Measurements from ENCODE around the gene IP6K2. TPM values are rescaled to one million over a fixed set of nuclear protein-coding genes. Genes with fewer than 3 reads are reported as not detected.

IP6K2 gene
- polyA plus RNA-seq, 2 of the 4 experiments (the other 2 are of a cell fraction): 61.9 to 78.4 TPM

DNA sequence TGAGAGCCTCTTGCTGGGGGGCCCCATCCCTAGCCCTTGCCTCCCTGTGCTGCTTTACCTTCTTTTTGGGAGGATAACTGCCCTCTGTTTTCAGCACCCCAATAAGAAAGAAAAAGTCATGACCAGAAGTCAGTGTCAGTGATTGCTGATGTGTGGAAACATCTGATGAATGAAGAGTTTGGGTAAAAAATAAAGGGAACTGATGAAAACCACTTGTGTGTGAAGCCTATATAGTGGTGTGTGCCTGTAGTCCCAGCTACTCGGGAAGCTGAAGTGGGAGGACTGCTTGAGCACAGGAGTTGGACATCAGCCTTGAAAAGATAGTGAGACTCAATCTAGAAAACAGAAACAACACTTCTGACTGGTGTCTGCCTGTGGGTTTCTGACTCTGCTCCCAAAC lies 44.5 kb downstream of the IP6K2 start (continued):
- TF ChIP-seq, protein P1, sequence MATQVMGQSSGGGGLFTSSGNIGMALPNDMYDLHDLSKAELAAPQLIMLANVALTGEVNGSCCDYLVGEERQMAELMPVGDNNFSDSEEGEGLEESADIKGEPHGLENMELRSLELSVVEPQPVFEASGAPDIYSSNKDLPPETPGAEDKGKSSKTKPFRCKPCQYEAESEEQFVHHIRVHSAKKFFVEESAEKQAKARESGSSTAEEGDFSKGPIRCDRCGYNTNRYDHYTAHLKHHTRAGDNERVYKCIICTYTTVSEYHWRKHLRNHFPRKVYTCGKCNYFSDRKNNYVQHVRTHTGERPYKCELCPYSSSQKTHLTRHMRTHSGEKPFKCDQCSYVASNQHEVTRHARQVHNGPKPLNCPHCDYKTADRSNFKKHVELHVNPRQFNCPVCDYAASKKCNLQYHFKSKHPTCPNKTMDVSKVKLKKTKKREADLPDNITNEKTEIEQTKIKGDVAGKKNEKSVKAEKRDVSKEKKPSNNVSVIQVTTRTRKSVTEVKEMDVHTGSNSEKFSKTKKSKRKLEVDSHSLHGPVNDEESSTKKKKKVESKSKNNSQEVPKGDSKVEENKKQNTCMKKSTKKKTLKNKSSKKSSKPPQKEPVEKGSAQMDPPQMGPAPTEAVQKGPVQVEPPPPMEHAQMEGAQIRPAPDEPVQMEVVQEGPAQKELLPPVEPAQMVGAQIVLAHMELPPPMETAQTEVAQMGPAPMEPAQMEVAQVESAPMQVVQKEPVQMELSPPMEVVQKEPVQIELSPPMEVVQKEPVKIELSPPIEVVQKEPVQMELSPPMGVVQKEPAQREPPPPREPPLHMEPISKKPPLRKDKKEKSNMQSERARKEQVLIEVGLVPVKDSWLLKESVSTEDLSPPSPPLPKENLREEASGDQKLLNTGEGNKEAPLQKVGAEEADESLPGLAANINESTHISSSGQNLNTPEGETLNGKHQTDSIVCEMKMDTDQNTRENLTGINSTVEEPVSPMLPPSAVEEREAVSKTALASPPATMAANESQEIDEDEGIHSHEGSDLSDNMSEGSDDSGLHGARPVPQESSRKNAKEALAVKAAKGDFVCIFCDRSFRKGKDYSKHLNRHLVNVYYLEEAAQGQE (IDR thresholded peaks at IDR 0.05): no peak
- TF ChIP-seq, protein P2, sequence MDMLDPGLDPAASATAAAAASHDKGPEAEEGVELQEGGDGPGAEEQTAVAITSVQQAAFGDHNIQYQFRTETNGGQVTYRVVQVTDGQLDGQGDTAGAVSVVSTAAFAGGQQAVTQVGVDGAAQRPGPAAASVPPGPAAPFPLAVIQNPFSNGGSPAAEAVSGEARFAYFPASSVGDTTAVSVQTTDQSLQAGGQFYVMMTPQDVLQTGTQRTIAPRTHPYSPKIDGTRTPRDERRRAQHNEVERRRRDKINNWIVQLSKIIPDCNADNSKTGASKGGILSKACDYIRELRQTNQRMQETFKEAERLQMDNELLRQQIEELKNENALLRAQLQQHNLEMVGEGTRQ (IDR thresholded peaks at IDR 0.05): no peak
- TF ChIP-seq FOXS1 (CRISPR knock-in tag; IDR thresholded peaks at IDR 0.05) (no peak), EHF (CRISPR knock-in tag; IDR thresholded peaks at IDR 0.05) (no peak), CBX8 (IDR thresholded peaks at IDR 0.05) (no peak), CBX2 (IDR thresholded peaks at IDR 0.05; ENCODE audit: borderline replicate concordance, low read depth) (no peak)
- TF ChIP-seq, protein P3, sequence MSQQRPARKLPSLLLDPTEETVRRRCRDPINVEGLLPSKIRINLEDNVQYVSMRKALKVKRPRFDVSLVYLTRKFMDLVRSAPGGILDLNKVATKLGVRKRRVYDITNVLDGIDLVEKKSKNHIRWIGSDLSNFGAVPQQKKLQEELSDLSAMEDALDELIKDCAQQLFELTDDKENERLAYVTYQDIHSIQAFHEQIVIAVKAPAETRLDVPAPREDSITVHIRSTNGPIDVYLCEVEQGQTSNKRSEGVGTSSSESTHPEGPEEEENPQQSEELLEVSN (IDR thresholded peaks at IDR 0.05; ENCODE audit: borderline replicate concordance, low read depth): no peak
- TF ChIP-seq, protein P4, sequence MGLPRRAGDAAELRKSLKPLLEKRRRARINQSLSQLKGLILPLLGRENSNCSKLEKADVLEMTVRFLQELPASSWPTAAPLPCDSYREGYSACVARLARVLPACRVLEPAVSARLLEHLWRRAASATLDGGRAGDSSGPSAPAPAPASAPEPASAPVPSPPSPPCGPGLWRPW (IDR thresholded peaks at IDR 0.05): no peak

DNA sequence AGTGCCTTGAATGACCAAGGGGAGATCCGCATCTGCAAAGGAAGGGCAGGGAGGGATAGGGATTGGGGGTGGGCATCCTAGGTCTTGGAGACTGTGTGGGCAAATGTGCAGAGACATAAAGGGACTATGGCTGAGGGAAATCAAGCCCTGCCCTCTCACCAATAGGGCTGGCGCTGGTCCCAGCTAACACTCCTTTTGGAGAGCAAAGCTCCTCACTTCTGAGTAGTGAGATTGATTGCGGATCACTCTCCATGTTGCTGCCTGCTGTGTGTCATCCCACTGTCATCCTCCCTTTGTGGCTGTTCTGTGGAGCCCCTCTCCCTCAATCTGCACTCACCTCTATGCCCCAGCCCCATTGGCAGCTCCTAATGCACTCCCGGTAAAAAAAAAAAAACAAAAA lies 52.1 kb downstream of the IP6K2 start:
- WGBS (ENCODE audit: missing lambda C conversion rate): 100% methylated on average over 4 of the region's 4 CpGs
- no peaks in the 10 kb centered on the region for H3K9me3 ChIP-seq
- H3K4me1 ChIP-seq: peaks cover 13% of the 10 kb centered on the region
- no peak for DNase-seq (ENCODE audit: low read depth in 1 of 2, low spot score in 1 of 2)
- H3K4me3 ChIP-seq: no peak overlapping the region
- no peak overlapping the region for H3K4me2 ChIP-seq
- ChIA-PET POLR2A (no interaction called here), CTCF (interaction anchor here (0.7 to 3.4 kb wide), 7 partner anchors 11 to 229 kb away, joined by 3 to 34 read pairs (median 4); partner anchors contain the start of gene NCKIPSD)
- TF ChIP-seq, protein P5, sequence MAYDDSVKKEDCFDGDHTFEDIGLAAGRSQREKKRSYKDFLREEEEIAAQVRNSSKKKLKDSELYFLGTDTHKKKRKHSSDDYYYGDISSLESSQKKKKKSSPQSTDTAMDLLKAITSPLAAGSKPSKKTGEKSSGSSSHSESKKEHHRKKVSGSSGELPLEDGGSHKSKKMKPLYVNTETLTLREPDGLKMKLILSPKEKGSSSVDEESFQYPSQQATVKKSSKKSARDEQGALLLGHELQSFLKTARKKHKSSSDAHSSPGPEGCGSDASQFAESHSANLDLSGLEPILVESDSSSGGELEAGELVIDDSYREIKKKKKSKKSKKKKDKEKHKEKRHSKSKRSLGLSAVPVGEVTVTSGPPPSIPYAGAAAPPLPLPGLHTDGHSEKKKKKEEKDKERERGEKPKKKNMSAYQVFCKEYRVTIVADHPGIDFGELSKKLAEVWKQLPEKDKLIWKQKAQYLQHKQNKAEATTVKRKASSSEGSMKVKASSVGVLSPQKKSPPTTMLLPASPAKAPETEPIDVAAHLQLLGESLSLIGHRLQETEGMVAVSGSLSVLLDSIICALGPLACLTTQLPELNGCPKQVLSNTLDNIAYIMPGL (CRISPR knock-in tag; IDR thresholded peaks at IDR 0.05; ENCODE audit: borderline replicate concordance): no peak
- no peak for TF ChIP-seq RARB (CRISPR knock-in tag; IDR thresholded peaks at IDR 0.05)
- no peak for TF ChIP-seq PHF8 (IDR thresholded peaks at IDR 0.05; ENCODE audit: borderline replicate concordance, low read depth)
- TF ChIP-seq MYC (IDR thresholded peaks at IDR 0.05; ENCODE audit: borderline replicate concordance, low read length): no peak
- TF ChIP-seq CBX2 (IDR thresholded peaks at IDR 0.05; ENCODE audit: borderline replicate concordance, low read depth): no peak
- TF ChIP-seq, protein P6, sequence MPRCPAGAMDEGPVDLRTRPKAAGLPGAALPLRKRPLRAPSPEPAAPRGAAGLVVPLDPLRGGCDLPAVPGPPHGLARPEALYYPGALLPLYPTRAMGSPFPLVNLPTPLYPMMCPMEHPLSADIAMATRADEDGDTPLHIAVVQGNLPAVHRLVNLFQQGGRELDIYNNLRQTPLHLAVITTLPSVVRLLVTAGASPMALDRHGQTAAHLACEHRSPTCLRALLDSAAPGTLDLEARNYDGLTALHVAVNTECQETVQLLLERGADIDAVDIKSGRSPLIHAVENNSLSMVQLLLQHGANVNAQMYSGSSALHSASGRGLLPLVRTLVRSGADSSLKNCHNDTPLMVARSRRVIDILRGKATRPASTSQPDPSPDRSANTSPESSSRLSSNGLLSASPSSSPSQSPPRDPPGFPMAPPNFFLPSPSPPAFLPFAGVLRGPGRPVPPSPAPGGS (IDR thresholded peaks at IDR 0.05): no peak
- TF ChIP-seq, protein P1 (IDR thresholded peaks at IDR 0.05): no peak
- no peak for TF ChIP-seq ZC3H11A (IDR thresholded peaks at IDR 0.05)
- no peak for TF ChIP-seq SREBF2 (IDR thresholded peaks at IDR 0.05)
- TF ChIP-seq HOXB13 (CRISPR knock-in tag; IDR thresholded peaks at IDR 0.05; ENCODE audit: low read depth): no peak
- no peak for TF ChIP-seq BHLHE40 (IDR thresholded peaks at IDR 0.05; ENCODE audit: low read depth, low read length)
- no peak for TF ChIP-seq RCOR1 (IDR thresholded peaks at IDR 0.05; ENCODE audit: low read depth, low read length)
- TF ChIP-seq NR3C1 (IDR thresholded peaks at IDR 0.05): no peak
- TF ChIP-seq EP300 (IDR thresholded peaks at IDR 0.05): no peak
- no peak for TF ChIP-seq ZSCAN20 (CRISPR knock-in tag; IDR thresholded peaks at IDR 0.05)
- TF ChIP-seq HEYL (CRISPR knock-in tag; IDR thresholded peaks at IDR 0.05): no peak
- no peak for TF ChIP-seq KDM1A (IDR thresholded peaks at IDR 0.05; ENCODE audit: low read depth)
- no peak for TF ChIP-seq CEBPB (IDR thresholded peaks at IDR 0.05)
- FAIRE-seq: no peak
- ATAC-seq: no peak
- H3K27ac ChIP-seq: peak overlapping the region in 1 of 2 experiments; percentile 98; a peak in 2 of 6 replicates
